Smooth muscle cell (in vitro differentiated cells): ENCODE measurements around the gene CLEC1B. TPM values are rescaled to one million over a fixed set of nuclear protein-coding genes. Genes with fewer than 3 reads are reported as not detected.
"Not testable (repeated sequence)": the region's sequence is repeated elsewhere in the genome, so short reads cannot be mapped to it uniquely, and the experiment has no call there.

Experiments
- DNase-seq: peaks from one replicate; lab custom pipeline; 2025; ENCODE audit not compliant: unreplicated experiment; lab: John Stamatoyannopoulos, UW
- H2AFZ ChIP-seq: fragments of 200-600 bp; sonication (generic); 2 replicates; pipeline ENCODE4 v1.6.0; 2016; ENCODE audit warnings: antibody characterized with exemption, low read depth, mild to moderate bottlenecking
- H3F3A ChIP-seq: fragments of 200-600 bp; sonication (generic); 2 replicates; pipeline ENCODE4 v1.6.0; 2017; ENCODE audit warnings: antibody characterized with exemption, low read depth
- H3K27ac ChIP-seq: fragments of 200-600 bp; sonication (generic); 2 replicates; pipeline ENCODE4 v1.5.1; 2016; ENCODE audit warnings: low read depth, mild to moderate bottlenecking
- H3K27me3 ChIP-seq: fragments of 200-600 bp; sonication (generic); 2 replicates; pipeline ENCODE4 v1.6.1; 2016; ENCODE audit warnings: low read depth, mild to moderate bottlenecking
- H3K36me3 ChIP-seq: fragments of 200-600 bp; sonication (generic); 2 replicates; pipeline ENCODE4 v1.5.1; 2016; ENCODE audit warnings: low read depth
- H3K4me1 ChIP-seq: fragments of 200-600 bp; sonication (generic); 2 replicates; pipeline ENCODE4 v1.5.1; 2016; ENCODE audit warnings: low read depth
- H3K4me2 ChIP-seq: fragments of 200-600 bp; sonication (generic); 2 replicates; pipeline ENCODE4 v1.6.0; 2016; ENCODE audit warnings: mild to moderate bottlenecking
- H3K4me3 ChIP-seq: fragments of 200-600 bp; sonication (generic); 2 replicates; pipeline ENCODE4 v1.5.1; 2016; ENCODE audit warnings: mild to moderate bottlenecking
- H3K79me2 ChIP-seq: fragments of 200-600 bp; sonication (generic); 2 replicates; pipeline ENCODE4 v1.6.0; 2016; ENCODE audit warnings: low read depth, mild to moderate bottlenecking
- H3K9ac ChIP-seq: fragments of 200-600 bp; sonication (generic); 2 replicates; pipeline ENCODE4 v1.6.0; 2016; ENCODE audit warnings: low read depth
- H3K9me3 ChIP-seq: fragments of 200-600 bp; sonication (generic); replicated peaks from 2 replicates; pipeline ENCODE4 v1.5.1; 2016; ENCODE audit warnings: low read depth
- H4K20me1 ChIP-seq: fragments of 200-600 bp; sonication (generic); 2 replicates; pipeline ENCODE4 v1.6.0; 2016; ENCODE audit warnings: low read depth
- WGBS: methylation state at CpG from one replicate; pipeline ENCODE4 v1.1.7; 2016; ENCODE audit warnings: low lambda C conversion rate; 5-methylcytosine and 5-hydroxymethylcytosine counted together
- polyA plus RNA-seq: library from polyadenylated mRNA; unstranded; fragments of >200 nt; fragmentation: Nextera tagmentation; extraction: Ambion mirVana; gene quantifications from 2 replicates; pipeline ENCODE4 v1.2.1, GENCODE V29; 2016
- total RNA-seq: library from RNA; depleted of rRNA; stranded (reverse); fragments of >200 nt; gene quantifications from 2 replicates; pipeline ENCODE4 v1.2.3, GENCODE V29; 2014
- TF ChIP-seq, protein P1 (sequence below): fragments of 200-600 bp; sonication (generic); IDR thresholded peaks from 2 replicates; pipeline ENCODE4 v1.5.1; 2017; ENCODE audit warnings: borderline replicate concordance, mild to moderate bottlenecking, antibody characterized with exemption; ENCODE audit not compliant: insufficient read depth, poor library complexity, severe bottlenecking

CLEC1B gene
- total and polyA plus RNA-seq, 2 experiments from 2014 or later = 2.9 to 4.1 TPM

DNA sequence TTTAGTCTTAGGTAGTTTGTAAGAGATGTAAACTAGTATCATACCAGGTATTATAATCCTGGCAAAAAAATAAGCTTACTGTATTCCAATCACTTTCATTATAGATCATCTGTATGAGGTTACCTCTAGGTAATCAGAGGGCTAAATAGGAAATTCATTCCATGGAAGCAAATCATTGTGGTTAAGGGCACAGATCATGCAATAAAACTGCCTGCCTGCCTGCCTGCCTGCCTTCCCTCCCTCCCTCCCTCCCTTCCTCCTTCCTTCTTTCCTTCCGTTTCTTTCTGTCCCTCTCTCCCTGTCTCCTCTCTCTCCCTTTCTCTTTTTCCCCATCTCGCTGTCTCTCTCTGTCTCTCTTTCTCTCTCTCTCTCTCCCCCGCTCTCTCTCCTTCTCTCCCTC is 28.4 kb upstream of the CLEC1B start:
- H3K27ac ChIP-seq = peak overlapping the region; percentile 78
- H4K20me1 ChIP-seq = no peaks in the 10 kb centered on the region
- no peaks in the 10 kb centered on the region for H3K4me1 ChIP-seq
- H3K4me3 ChIP-seq = no peak overlapping the region
- TF ChIP-seq, protein P1, sequence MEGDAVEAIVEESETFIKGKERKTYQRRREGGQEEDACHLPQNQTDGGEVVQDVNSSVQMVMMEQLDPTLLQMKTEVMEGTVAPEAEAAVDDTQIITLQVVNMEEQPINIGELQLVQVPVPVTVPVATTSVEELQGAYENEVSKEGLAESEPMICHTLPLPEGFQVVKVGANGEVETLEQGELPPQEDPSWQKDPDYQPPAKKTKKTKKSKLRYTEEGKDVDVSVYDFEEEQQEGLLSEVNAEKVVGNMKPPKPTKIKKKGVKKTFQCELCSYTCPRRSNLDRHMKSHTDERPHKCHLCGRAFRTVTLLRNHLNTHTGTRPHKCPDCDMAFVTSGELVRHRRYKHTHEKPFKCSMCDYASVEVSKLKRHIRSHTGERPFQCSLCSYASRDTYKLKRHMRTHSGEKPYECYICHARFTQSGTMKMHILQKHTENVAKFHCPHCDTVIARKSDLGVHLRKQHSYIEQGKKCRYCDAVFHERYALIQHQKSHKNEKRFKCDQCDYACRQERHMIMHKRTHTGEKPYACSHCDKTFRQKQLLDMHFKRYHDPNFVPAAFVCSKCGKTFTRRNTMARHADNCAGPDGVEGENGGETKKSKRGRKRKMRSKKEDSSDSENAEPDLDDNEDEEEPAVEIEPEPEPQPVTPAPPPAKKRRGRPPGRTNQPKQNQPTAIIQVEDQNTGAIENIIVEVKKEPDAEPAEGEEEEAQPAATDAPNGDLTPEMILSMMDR = no peak
- no peaks in the 10 kb centered on the region for H3F3A ChIP-seq
- no peaks in the 10 kb centered on the region for H3K79me2 ChIP-seq
- DNase-seq = no peak
- H3K9me3 ChIP-seq = no peaks in the 10 kb centered on the region
- H3K27me3 ChIP-seq = no peaks in the 10 kb centered on the region
- no peaks in the 10 kb centered on the region for H3K36me3 ChIP-seq
- 68% methylated on average over 3 of the region's 3 CpGs for WGBS
- peak overlapping the region; percentile 59 for H3K9ac ChIP-seq
- H2AFZ ChIP-seq = peak overlapping the region; percentile 81
- H3K4me2 ChIP-seq = peak overlapping the region; percentile 31

DNA sequence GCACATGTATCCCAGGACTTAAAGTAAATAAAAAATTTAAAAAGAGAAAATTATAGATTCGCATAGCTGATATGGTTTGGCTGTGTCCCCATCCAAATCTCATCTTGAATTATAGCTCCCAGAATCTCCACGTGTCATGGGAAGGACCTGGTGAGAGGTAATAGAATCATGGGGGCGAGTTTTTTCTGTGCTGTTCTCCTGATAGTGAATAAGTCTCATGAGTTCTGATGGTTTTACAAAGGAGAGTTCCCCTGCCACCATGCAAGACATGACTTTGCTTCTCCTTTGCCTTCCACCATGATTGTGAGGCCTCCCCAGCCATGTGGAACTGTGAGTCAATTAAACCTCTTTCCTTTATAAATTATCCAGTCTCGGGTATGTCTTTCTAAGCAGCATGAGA is 27.7 kb upstream of the CLEC1B start:
- H3K4me2 ChIP-seq, H3K27ac ChIP-seq, H3K4me1 ChIP-seq, H2AFZ ChIP-seq, H3K27me3 ChIP-seq, H4K20me1 ChIP-seq, H3K4me3 ChIP-seq, DNase-seq, H3F3A ChIP-seq, H3K79me2 ChIP-seq, H3K36me3 ChIP-seq, H3K9me3 ChIP-seq, H3K9ac ChIP-seq: not testable (repeated sequence)
- 87% methylated on average over 4 of the region's 4 CpGs for WGBS

DNA sequence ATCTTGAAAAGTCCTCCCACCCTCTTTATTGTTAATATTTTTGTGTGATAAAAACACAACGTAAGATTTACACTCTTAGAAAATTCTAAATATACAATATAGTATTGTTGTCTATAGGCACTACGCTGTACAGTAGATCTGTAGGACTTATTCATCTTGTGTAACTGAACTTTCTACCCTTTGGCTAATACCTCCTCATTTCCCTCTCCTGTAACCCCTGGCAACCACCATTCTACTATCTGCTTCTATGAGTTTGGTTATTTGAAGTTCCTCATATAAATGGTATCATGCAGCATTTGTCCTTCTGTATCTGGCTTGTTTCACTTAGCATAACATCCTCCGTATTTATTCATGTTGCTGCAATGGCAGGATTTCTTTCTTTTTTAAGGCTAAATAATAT is 26.3 kb upstream of the CLEC1B start:
- no peaks in the 10 kb centered on the region for H3K4me1 ChIP-seq
- no peak for DNase-seq
- H3K27me3 ChIP-seq = no peaks in the 10 kb centered on the region
- H4K20me1 ChIP-seq = no peaks in the 10 kb centered on the region
- H3K9me3 ChIP-seq = no peaks in the 10 kb centered on the region
- H3K9ac ChIP-seq = no peak overlapping the region
- no peak overlapping the region for H3K27ac ChIP-seq
- H3K4me3 ChIP-seq = no peak overlapping the region
- no peak overlapping the region for H3K4me2 ChIP-seq
- TF ChIP-seq, protein P1 = no peak
- 62% methylated on average over 3 of the region's 3 CpGs for WGBS
- H3K79me2 ChIP-seq = no peaks in the 10 kb centered on the region
- H3K36me3 ChIP-seq = no peaks in the 10 kb centered on the region
- H2AFZ ChIP-seq = no peak overlapping the region
- H3F3A ChIP-seq = no peaks in the 10 kb centered on the region

DNA sequence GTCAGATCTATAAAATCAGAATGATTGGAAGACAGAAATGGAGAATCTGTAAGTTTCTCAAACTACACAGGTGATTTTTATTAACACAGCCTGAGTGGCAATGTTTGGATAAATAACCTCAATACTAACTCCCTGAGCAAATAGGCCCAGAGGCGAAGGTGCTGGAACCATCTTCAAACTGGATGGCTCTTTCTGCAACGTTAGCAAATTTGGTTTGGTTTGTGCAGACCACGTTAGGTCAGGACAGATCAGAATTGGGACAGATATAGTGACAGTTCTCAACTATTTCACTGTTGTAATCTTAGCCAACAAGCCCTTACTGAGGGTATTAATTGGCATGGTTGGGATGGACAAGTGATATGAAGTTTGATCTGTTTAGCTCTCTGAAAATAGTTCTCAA is 22.4 kb upstream of the CLEC1B start:
- H4K20me1 ChIP-seq = no peaks in the 10 kb centered on the region
- no peak overlapping the region for H3K4me2 ChIP-seq
- no peak overlapping the region for H3K27ac ChIP-seq
- no peaks in the 10 kb centered on the region for H3K79me2 ChIP-seq
- 79% methylated on average over 3 of the region's 3 CpGs for WGBS
- no peaks in the 10 kb centered on the region for H3F3A ChIP-seq
- no peaks in the 10 kb centered on the region for H3K9me3 ChIP-seq
- H3K4me3 ChIP-seq = no peak overlapping the region
- H3K27me3 ChIP-seq = no peaks in the 10 kb centered on the region
- H3K36me3 ChIP-seq = no peaks in the 10 kb centered on the region
- H2AFZ ChIP-seq = no peak overlapping the region
- H3K9ac ChIP-seq = no peak overlapping the region
- DNase-seq = no peak
- TF ChIP-seq, protein P1 = no peak
- no peaks in the 10 kb centered on the region for H3K4me1 ChIP-seq
